ENCODE measurements around the gene CD209. TPM values are rescaled to one million over a fixed set of nuclear protein-coding genes. Genes with fewer than 3 reads are reported as not detected.

CD209 gene
- total RNA-seq, 6 donors from 2014 or later: 0.55 to 14.8 (median 1.7) TPM

GRCh38 chr19:7787602-7788177 lies 40.4 kb upstream of the CD209 start:
- H3K27ac ChIP-seq: no peak overlapping the region
- H3K9me3 ChIP-seq: no peaks in the 10 kb centered on the region
- ATAC-seq (ENCODE audit: low FRiP score in 2 of 2) (no peak), DNase-seq (no peak)
- peaks cover 9 to 37% (median 26%) of the 10 kb centered on the region in 4 donors for H3K4me1 ChIP-seq
- peaks cover 0 to 24% (median 14%) of the 10 kb centered on the region in 4 donors for H3K27me3 ChIP-seq
- no peaks in the 10 kb centered on the region for H3K36me3 ChIP-seq
- no peak for TF ChIP-seq POLR2AphosphoS5 (IDR thresholded peaks at IDR 0.05)
- TF ChIP-seq EP300 (IDR thresholded peaks at IDR 0.05): no peak
- TF ChIP-seq POLR2A (IDR thresholded peaks at IDR 0.05): no peak
- no peak for TF ChIP-seq CTCF (IDR thresholded peaks at IDR 0.05)
- peak overlapping the region in 2 of 4 donors; percentile 29 to 39 for H3K4me3 ChIP-seq
- 11 to 22% methylated on average over 6 to 22 of the region's 22 CpGs for WGBS, 2 donors

- H3K9me3 ChIP-seq: no peaks in the 10 kb centered on the region
- TF ChIP-seq POLR2A (IDR thresholded peaks at IDR 0.05) (no peak), POLR2AphosphoS5 (IDR thresholded peaks at IDR 0.05) (no peak), CTCF (IDR thresholded peaks at IDR 0.05) (no peak), EP300 (IDR thresholded peaks at IDR 0.05) (no peak)
- DNase-seq (no peak), ATAC-seq (ENCODE audit: low FRiP score in 2 of 2) (peak in 1 of 2 donors; percentile 54)
- 17 to 45% methylated on average over 9 to 10 of the region's 10 CpGs for WGBS, 2 donors
- peak overlapping the region in 1 of 4 donors; percentile 39 for H3K4me3 ChIP-seq
- H3K27me3 ChIP-seq: peaks cover 0 to 24% (median 14%) of the 10 kb centered on the region in 4 donors
- peaks cover 9 to 37% (median 26%) of the 10 kb centered on the region in 4 donors for H3K4me1 ChIP-seq
- H3K27ac ChIP-seq: no peak overlapping the region
- H3K36me3 ChIP-seq: no peaks in the 10 kb centered on the region
Measured at GRCh38 chr19:7787141-7787540, 39.8 kb upstream of the CD209 start.

GRCh38 chr19:7784856-7785255 lies 37.5 kb upstream of the CD209 start:
- ATAC-seq (ENCODE audit: low FRiP score in 2 of 2): no peak
- no peak for DNase-seq
- H3K36me3 ChIP-seq: no peaks in the 10 kb centered on the region
- H3K27ac ChIP-seq: no peak overlapping the region
- H3K4me3 ChIP-seq: no peak overlapping the region
- no peaks in the 10 kb centered on the region for H3K9me3 ChIP-seq
- H3K27me3 ChIP-seq: peaks cover 0 to 24% (median 14%) of the 10 kb centered on the region in 4 donors
- peaks cover 9 to 37% (median 26%) of the 10 kb centered on the region in 4 donors for H3K4me1 ChIP-seq
- TF ChIP-seq POLR2A (IDR thresholded peaks at IDR 0.05) (no peak), POLR2AphosphoS5 (IDR thresholded peaks at IDR 0.05) (no peak), CTCF (IDR thresholded peaks at IDR 0.05) (no peak), EP300 (IDR thresholded peaks at IDR 0.05) (no peak)

GRCh38 chr19:7783991-7784423 lies 36.7 kb upstream of the CD209 start:
- H3K27me3 ChIP-seq: peaks cover 0 to 16% (median 10%) of the 10 kb centered on the region in 4 donors
- 29 to 34% methylated on average over 8 of the region's 8 CpGs for WGBS, 2 donors
- no peak overlapping the region for H3K4me3 ChIP-seq
- no peaks in the 10 kb centered on the region for H3K9me3 ChIP-seq
- peaks cover 4 to 29% (median 19%) of the 10 kb centered on the region in 4 donors for H3K4me1 ChIP-seq
- H3K36me3 ChIP-seq: no peaks in the 10 kb centered on the region
- TF ChIP-seq POLR2AphosphoS5 (IDR thresholded peaks at IDR 0.05) (no peak), EP300 (IDR thresholded peaks at IDR 0.05) (no peak), POLR2A (IDR thresholded peaks at IDR 0.05) (no peak), CTCF (IDR thresholded peaks at IDR 0.05) (no peak)
- ATAC-seq (ENCODE audit: low FRiP score in 2 of 2) (peak; percentile 69 to 78), DNase-seq (peak in 1 of 2 donors; percentile 78)
- no peak overlapping the region for H3K27ac ChIP-seq

GRCh38 chr19:7781157-7781556 lies 33.8 kb upstream of the CD209 start:
- ATAC-seq (ENCODE audit: low FRiP score in 2 of 2) (no peak), DNase-seq (no peak)
- H3K27ac ChIP-seq: no peak overlapping the region
- H3K36me3 ChIP-seq: no peaks in the 10 kb centered on the region
- no peak overlapping the region for H3K4me3 ChIP-seq
- peaks cover 0 to 12% (median 7%) of the 10 kb centered on the region in 4 donors for H3K4me1 ChIP-seq
- WGBS, 2 donors: 58 to 63% methylated on average over 12 of the region's 12 CpGs
- TF ChIP-seq CTCF (IDR thresholded peaks at IDR 0.05): no peak
- no peak for TF ChIP-seq POLR2AphosphoS5 (IDR thresholded peaks at IDR 0.05)
- TF ChIP-seq POLR2A (IDR thresholded peaks at IDR 0.05): no peak
- TF ChIP-seq EP300 (IDR thresholded peaks at IDR 0.05): no peak
- no peaks in the 10 kb centered on the region for H3K9me3 ChIP-seq
- no peaks in the 10 kb centered on the region for H3K27me3 ChIP-seq

All from upper lobe of left lung (tissue), 6 donors.